ENCODE data around the gene TRIM62.

DNA sequence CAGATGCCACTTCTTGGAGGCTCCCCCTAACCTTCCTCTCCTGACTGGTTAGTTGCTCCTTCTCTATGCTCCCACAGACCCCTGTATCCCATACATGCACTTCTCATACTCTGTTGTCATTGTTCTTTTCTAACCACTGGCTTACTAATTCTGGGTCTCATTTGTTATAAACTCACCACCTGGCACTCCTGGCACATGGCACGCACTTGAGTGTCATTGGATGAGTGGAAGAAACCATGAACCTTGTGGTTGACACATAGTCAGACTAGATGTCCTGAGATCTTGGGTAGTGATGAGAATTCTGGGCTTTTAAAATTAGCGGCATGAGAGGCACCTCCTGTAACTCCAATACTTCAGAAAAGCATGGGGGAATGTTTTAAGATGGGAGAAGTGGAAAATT, 49.3 kb downstream of the TRIM62 start:
- TF ChIP-seq, protein P1, sequence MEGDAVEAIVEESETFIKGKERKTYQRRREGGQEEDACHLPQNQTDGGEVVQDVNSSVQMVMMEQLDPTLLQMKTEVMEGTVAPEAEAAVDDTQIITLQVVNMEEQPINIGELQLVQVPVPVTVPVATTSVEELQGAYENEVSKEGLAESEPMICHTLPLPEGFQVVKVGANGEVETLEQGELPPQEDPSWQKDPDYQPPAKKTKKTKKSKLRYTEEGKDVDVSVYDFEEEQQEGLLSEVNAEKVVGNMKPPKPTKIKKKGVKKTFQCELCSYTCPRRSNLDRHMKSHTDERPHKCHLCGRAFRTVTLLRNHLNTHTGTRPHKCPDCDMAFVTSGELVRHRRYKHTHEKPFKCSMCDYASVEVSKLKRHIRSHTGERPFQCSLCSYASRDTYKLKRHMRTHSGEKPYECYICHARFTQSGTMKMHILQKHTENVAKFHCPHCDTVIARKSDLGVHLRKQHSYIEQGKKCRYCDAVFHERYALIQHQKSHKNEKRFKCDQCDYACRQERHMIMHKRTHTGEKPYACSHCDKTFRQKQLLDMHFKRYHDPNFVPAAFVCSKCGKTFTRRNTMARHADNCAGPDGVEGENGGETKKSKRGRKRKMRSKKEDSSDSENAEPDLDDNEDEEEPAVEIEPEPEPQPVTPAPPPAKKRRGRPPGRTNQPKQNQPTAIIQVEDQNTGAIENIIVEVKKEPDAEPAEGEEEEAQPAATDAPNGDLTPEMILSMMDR (conservative IDR thresholded peaks at IDR 0.05; ENCODE audit: low read depth in 2 of 2), result no peak
- TF ChIP-seq EZH2phosphoT487 (IDR thresholded peaks at IDR 0.05; ENCODE audit: unreplicated experiment) (no peak), POLR2AphosphoS5 (IDR thresholded peaks at IDR 0.05; ENCODE audit: low read depth) (no peak)

All from GM23338 (cell line).